ENCODE results near the gene CYBC1.
A peak's percentile ranks its signal among the peaks of the same experiment; 100 is the strongest.

Gene CYBC1

GRCh38 chr17:82450357-82451106 is at the start of gene CYBC1:
Gene CYBC1, minus strand, starts transcription at chr17:82450752. Its CDS starts 1,498 bp downstream, at chr17:82449254.
- DNase-seq = peak; percentile 98

DNA sequence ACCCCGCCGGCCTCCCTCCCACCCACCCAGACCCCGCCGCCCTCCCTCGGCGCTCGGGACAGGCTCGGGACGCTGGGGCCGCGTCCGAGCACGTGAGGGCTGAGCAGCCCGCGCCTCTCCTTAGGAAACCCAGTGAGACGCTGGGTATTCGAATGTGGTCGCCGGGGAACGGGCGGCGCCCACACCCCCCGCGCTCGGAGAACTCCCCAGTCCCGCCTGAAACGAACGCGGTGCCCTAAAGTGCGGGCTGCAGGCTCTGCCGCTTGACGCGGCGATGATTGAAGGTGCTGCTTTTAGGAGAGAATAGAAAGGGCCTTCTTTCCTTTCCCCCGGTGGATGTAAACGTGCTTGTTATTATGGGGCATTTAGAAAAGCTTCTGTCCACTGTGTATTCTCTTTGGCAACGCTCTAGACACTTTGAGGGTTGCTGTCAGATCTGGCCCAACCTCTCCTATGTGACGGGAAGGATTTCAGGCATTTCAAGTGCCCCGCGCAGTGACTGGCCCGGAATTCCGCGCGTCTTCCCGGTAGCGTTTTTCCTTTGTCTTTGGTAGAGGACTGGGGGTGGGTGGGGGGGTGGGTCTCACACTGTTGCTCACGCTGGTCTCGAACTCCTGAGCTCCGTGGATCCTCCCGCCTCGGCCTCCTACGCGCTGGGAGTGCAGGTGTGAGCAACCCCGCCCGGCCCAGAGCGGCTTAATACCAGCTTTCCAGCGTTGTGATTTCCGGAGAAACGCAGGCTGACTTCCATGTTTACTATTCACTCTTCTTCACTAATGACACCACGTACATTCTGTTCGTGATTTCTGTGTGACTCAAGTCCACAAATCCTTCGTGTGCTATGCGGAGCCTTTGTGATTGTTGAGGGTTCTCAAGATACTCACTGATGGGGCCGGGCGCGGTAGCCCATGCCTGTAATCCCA is 47.2 kb upstream of the CYBC1 start:
- DNase-seq = peak; percentile 80

- peak; percentile 96 for DNase-seq
Measured at GRCh38 chr17:82496529-82497434, 46.2 kb upstream of the CYBC1 start.

DNA sequence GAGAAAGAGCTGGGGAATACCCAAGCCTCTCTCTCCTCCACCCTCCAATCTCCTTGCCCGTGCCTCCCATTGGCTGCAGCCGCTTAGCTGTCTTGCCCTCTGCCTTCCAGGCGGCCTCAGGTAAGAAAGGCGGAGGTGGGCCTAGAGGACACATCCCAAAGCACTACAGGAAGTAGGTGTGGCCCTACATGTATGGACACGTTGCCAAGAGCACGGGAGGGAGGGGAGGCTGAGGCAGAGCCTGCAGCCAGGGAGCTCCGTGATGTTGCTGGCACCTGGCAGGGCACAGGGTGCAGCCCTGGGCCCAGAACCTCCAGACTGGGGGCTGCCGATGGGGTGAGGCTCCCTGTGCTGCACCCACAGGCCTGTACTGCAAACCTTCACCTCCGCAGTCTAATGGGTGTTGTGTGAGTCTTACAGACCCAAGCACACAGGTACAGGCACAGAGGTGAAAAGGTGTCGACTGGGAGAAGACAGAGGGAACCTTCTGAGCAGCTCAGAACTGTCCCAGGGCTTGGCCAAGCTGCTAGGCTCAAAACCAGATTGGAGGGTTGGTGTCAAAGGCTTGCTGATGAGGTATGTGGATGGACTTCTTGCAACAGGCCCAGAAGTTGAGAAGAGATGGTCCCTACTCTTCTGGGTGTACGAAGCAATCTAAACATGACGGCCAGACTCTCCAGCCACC is 45.4 kb upstream of the CYBC1 start:
- DNase-seq = no peak

DNA sequence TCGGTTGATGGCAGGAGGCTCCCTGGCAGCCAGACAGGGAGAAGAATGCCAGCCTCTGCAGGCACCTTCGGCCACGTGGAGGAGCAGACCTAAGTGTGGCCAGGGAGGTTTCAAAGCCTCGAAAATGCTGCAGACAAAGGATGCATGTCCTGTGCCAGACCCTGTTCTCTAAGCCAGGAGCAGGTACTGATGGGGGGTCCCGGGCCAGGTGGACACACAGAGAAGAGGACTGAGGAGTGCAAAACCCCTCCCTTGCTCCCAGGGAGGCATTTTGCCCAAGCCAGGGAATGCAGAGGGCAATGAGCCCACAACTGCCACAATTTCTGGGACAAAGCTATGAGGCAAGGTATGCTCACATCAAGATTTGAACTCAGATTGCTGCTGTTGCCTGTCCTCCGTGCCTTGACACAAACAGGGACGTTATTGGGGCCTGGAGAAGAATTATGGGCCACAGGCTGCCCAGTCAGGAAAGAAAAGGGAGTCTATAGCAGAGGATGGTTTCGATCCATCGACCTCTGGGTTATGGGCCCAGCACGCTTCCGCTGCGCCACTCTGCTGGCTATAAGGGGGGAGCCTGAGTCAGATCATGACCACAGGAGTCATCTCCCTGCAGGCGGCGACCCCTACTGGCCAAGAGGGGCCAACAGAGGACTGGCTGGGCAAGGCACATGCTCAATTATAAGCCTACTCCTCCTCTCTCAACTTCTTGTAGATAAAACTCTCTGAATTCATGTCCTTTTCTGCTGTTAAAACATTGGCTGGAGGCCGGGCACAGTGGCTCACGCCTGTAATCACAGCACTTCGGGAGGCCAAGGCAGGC is 43.9 kb upstream of the CYBC1 start:
- peak; percentile 99 for DNase-seq

DNA sequence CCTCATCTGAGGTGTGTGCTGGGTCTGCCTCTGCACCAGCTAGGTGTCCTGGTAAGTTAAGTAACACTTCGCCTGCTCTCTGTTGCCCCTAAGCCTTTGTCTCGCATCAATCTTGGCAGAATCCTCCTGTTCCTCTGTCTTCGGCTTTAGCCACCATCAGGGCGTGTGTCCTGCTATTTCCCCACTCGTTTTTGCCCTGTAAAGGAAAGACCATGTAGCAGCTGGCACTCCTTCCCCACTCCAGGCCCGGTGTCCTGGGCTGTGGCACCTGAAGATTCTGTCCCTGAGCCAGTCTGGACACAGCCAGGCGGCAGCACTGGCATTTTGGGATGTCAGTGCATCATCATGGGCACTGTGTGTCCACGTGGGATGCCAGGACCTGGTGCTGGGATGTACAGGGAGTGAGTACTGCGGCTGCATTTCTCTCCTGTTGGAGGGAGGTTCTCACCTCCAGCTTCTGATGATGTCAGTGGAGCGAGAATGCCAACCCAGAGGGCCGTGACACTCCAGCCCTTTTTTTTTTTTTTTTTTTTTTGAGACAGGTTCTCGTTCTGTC is 42.8 kb upstream of the CYBC1 start:
- DNase-seq = no peak

- DNase-seq = no peak
Measured at GRCh38 chr17:82492643-82493225, 42.2 kb upstream of the CYBC1 start.

DNA sequence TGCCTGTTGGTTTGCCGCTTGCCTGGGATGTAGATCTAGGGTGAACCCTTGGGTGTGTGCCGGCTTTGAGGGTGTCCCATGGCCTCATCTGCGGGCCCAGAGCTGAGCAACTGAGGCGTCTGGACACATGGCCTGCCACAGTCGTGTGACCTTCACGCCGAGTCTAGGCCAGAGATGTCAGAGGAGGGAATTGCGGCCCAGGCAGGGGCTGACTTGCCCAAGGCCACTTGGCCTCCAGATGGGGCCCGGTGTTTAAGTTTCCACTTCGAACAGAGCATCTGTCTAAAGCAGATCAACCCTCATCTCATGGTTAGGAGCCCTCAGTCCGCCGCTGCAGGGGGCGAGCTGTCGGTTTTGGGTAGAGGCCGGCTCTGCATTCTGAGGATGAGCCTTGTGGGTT is 41.0 kb upstream of the CYBC1 start:
- DNase-seq = no peak

DNA sequence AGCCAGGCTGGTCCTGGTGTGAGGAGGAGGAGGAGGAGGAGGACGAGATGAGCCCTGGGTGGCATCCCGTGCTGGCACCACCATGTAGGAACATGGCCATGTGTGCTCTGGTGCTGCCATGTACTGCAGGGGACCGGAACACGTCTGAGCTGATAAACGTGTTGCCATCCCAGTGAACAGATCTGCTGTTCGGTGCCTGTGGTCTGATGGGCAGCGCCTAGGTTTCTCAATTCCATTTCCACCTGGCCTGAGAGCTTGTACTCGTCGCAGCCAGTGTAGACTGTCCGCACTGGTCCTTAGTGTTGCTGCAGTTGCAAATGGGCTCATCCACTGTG is 40.6 kb upstream of the CYBC1 start:
- no peak for DNase-seq

DNA sequence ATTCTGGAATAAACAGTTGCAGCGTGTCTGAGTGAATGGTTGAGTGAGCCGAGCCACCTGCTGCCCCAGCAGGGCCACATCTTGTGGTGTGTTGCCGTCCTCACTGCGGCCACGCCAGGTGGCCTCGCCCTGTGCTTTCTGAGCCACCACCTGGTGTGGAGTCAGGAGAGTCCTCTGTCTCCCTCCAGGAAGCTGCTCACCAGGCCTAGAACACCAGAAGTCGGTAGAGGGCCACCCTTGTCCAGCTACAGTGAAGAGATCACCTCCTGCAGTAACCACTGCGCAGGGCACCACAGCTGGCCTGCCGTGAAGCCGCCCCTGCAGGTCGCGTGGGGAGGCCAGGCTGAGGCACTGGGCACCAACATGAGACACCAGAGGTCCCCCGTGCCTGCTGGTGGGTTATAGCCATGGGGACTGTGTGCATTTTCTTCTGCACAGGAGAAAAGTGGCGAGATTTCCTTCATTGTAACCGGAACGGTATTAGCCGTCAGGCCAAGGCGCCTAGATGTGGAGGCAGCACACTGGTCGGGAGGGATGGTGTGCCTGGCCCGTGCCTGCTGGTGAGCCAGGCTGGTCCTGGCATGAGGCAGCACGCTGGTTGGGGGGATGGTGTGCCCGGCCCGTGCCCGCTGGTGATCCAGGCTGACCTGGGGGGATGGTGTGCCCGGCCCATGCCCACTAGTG is 40.1 kb upstream of the CYBC1 start:
- DNase-seq = no peak

GRCh38 chr17:82489851-82490511 is 39.4 kb upstream of the CYBC1 start:
- DNase-seq = no peak

DNA sequence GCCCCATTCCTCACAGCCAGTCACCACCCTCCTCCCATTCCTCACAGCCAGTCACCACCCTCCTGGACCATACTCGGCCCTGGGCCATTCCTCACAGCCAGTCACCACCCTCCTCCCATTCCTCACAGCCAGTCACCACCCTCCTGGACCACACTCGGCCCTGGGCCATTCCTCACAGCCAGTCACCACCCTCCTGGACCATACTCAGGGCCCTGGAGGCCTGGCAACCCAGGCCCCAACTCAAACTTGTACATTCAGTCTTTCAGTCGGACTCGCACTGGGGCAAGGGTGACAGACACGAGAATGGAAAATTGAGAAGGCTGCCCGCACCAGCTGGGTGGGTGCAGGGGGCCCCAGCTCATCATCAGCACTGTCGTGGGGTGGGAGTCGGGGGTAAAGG is 38.6 kb upstream of the CYBC1 start:
- DNase-seq = no peak

- DNase-seq = no peak
Measured at GRCh38 chr17:82487910-82488309, 37.4 kb upstream of the CYBC1 start.

DNA sequence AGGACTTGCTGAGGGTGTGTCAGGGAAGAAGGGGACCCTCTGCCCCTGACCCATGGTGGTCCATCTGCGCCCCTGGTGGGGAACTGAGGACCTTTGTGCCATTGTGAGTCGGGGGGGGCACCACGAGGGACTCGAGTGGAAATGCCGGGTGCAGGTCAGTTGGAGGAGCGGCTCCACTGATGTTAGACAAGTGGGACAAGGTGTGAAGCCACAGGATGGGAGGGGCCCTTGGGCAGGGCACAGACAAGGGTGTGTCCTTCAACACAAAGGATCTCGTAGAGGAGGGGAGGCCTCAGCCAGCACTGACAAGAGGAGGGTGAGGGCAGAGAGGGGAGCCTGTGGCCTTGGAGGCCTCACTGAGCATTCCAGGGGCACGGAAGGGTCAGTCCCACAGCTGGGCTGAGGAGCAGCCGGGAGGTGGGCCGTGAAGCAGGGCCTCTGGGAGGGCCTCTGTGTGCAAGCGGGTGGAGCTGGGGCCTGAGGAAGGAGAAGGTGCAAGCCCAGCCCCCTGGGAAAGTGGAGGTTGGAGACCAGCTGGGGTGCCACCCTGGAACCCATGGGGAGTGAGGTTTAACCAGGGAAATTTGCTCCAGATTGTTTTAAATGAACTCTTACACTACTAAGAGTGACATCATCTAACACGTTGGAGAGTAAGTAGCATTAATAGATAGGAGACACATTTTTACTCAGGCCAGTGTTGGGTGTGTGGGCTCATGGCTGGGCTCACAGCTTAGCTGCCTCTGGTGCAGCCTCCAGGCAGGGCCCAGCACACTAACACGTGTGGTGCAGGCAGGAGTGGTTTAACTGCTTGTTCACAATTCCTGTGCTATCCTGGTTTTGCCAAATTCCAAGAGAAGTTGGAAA is 35.9 kb upstream of the CYBC1 start:
- DNase-seq = no peak

DNA sequence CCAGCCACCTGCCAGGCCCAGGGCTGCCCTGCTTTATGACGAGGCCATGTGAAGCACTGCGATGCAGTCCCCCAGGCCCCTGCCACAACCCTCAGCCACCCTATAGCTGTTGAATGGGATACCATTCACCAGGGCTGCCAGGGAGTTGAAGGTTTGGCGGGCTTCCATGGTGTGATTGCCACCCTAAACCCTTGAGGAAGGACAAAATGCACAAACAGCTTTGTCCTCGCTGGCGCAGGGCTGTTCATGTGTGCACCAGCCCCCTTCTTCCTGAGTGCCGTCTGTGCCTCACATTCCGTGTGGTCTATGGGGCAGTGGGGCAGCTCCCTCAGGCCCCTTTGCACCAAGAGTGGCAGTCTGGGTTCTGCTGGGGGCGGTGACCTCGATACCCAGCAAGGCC is 33.3 kb upstream of the CYBC1 start:
- no peak for DNase-seq

DNA sequence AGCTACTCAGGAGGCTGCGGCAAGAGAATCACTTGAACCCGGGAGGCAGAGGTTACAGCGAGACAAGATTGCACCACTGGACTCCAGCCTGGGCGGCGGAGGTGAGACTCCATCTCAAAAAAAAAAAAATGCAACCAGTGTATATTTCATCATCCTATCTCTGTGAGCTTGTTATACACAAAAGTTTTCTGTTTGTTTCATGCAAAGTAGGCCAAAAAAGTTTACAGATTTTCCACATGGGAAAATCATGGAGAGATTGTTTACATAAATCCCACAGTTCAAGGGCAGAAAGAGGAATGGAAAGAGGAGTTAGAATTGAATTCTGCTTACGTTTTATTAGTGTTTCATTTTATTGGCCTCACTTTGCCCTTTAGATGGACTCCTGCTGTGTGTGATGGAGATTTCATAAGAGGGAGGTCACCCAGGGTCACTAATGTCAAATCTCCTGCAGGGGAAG is 32.7 kb upstream of the CYBC1 start:
- DNase-seq = no peak

GRCh38 chr17:82480318-82480717 is 29.8 kb upstream of the CYBC1 start:
- DNase-seq = no peak

- DNase-seq = no peak
Measured at GRCh38 chr17:82479602-82480001, 29.1 kb upstream of the CYBC1 start.

DNA sequence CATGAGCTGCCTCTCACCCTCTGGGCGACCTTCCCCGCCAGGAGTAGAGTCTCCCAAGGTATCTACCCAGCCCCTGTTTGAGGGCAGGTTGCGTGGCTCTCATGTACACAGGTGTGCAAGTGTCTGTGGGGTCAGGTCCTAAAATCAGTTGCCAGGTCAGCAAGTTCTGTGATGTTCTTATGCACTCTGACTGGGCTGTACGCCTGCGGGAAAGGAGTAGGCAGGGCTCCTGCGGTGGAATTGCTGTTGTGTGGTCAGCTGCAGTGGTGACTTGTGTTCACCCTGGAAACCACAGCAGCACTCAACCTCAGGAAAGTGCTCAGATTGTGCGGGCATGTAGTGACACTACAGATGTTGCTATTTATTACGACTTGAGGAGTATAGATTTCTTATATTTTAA is 27.4 kb upstream of the CYBC1 start:
- DNase-seq = no peak

Data from activated CD8-positive, alpha-beta memory T cell treated with anti-CD3 and anti-CD28 coated beads for 24 hours (primary cell).